H9 (cell line): ENCODE data around the gene GUCY2D. TPM values are rescaled to one million over a fixed set of nuclear protein-coding genes. Genes with fewer than 3 reads are reported as not detected.

Experiments
- DNase-seq: peaks from one replicate; pipeline ENCODE4 v3.0.0-alpha.2; 2017
- H2AFZ ChIP-seq: one replicate; pipeline ENCODE4 v1.6.1; 2013; ENCODE audit warnings: mild to moderate bottlenecking, low read length, control low read depth, moderate library complexity
- H2AK5ac ChIP-seq: 2 replicates; pipeline ENCODE4 v1.6.1; 2013; ENCODE audit warnings: low read length, control low read depth, mixed read lengths; ENCODE audit not compliant: insufficient read length
- H2BK120ac ChIP-seq: one replicate; pipeline ENCODE4 v1.6.1; 2013; ENCODE audit warnings: low read depth, mild to moderate bottlenecking, low read length, control low read depth, inconsistent platforms; ENCODE audit not compliant: poor library complexity, severe bottlenecking
- H2BK12ac ChIP-seq: 2 replicates; pipeline ENCODE4 v1.6.1; 2013; ENCODE audit warnings: low read length, control low read depth, mixed read lengths, low read depth; ENCODE audit not compliant: insufficient read length
- H2BK15ac ChIP-seq: 2 replicates; pipeline ENCODE4 v1.6.1; 2013; ENCODE audit warnings: low read depth, low read length, control low read depth
- H2BK20ac ChIP-seq: one replicate; pipeline ENCODE4 v1.6.1; 2013; ENCODE audit warnings: low read depth, mild to moderate bottlenecking, low read length, control low read depth, inconsistent platforms; ENCODE audit not compliant: poor library complexity, severe bottlenecking
- H2BK5ac ChIP-seq: 2 replicates; pipeline ENCODE4 v1.6.1; 2013; ENCODE audit warnings: low read length, control low read depth, mixed read lengths; ENCODE audit not compliant: insufficient read length
- H3K14ac ChIP-seq: 2 replicates; pipeline ENCODE4 v1.6.1; 2013; ENCODE audit warnings: low read length, control low read depth; ENCODE audit not compliant: insufficient read depth
- H3K18ac ChIP-seq: 2 replicates; pipeline ENCODE4 v1.6.1; 2013; ENCODE audit warnings: low read depth, mild to moderate bottlenecking, mixed read lengths, low read length, control low read depth; ENCODE audit not compliant: insufficient read length
- H3K23ac ChIP-seq: 2 replicates; pipeline ENCODE4 v1.6.1; 2013; ENCODE audit warnings: low read length, control low read depth, mixed read lengths, low read depth; ENCODE audit not compliant: insufficient read length
- H3K23me2 ChIP-seq: 2 replicates; pipeline ENCODE4 v1.6.1; 2013; ENCODE audit warnings: low read depth, mild to moderate bottlenecking, mixed read lengths, low read length, control low read depth; ENCODE audit not compliant: insufficient read length, poor library complexity, severe bottlenecking
- H3K27ac ChIP-seq: 2 replicates; pipeline ENCODE4 v1.5.1; 2013; ENCODE audit warnings: low read length, control low read depth, mixed read lengths, low read depth; ENCODE audit not compliant: insufficient read length
- H3K27me3 ChIP-seq: 2 replicates; pipeline ENCODE4 v1.6.1; 2013; ENCODE audit warnings: low read length, control low read depth, inconsistent platforms; ENCODE audit not compliant: insufficient read depth
- H3K4ac ChIP-seq: 2 replicates; pipeline ENCODE4 v1.6.1; 2013; ENCODE audit warnings: low read depth, mild to moderate bottlenecking, control low read depth, inconsistent platforms, low read length, moderate library complexity
- H3K4me1 ChIP-seq: 2 replicates; pipeline ENCODE4 v1.6.1; 2013; ENCODE audit warnings: low read length, control low read depth, inconsistent platforms; ENCODE audit not compliant: insufficient read depth
- H3K4me2 ChIP-seq: 2 replicates; pipeline ENCODE4 v1.6.1; 2013; ENCODE audit warnings: low read length, control low read depth, mixed read lengths; ENCODE audit not compliant: insufficient read length, insufficient read depth
- H3K56ac ChIP-seq: 2 replicates; pipeline ENCODE4 v1.6.1; 2013; ENCODE audit warnings: low read depth, mild to moderate bottlenecking, mixed read lengths, low read length, control low read depth; ENCODE audit not compliant: insufficient read length
- H3K79me1 ChIP-seq: 2 replicates; pipeline ENCODE4 v1.6.1; 2013; ENCODE audit warnings: low read depth, mild to moderate bottlenecking, moderate library complexity, low read length, control low read depth, inconsistent platforms; ENCODE audit not compliant: insufficient read depth, poor library complexity, severe bottlenecking
- H3K79me2 ChIP-seq: 2 replicates; pipeline ENCODE4 v1.6.1; 2013; ENCODE audit warnings: low read length, control low read depth, inconsistent platforms; ENCODE audit not compliant: insufficient read depth
- H3K9ac ChIP-seq: 2 replicates; pipeline ENCODE4 v1.6.1; 2013; ENCODE audit warnings: low read length, control low read depth, mixed read lengths; ENCODE audit not compliant: insufficient read length; ENCODE audit errors: extremely low read depth
- H3K9me3 ChIP-seq: one replicate; pipeline ENCODE4 v1.6.1; 2013; ENCODE audit warnings: low read depth, low read length, inconsistent platforms; ENCODE audit not compliant: control insufficient read depth
- H3T11ph ChIP-seq: one replicate; pipeline ENCODE4 v1.6.1; 2013; ENCODE audit warnings: mild to moderate bottlenecking, low read length, control low read depth, inconsistent platforms
- H4K20me1 ChIP-seq: one replicate; pipeline ENCODE4 v1.6.1; 2013; ENCODE audit not compliant: control insufficient read depth, insufficient read length, insufficient read depth
- H4K5ac ChIP-seq: 2 replicates; pipeline ENCODE4 v1.6.1; 2013; ENCODE audit warnings: low read depth, mild to moderate bottlenecking, mixed read lengths, low read length, control low read depth; ENCODE audit not compliant: insufficient read length
- H4K8ac ChIP-seq: replicated peaks from 2 replicates; pipeline ENCODE4 v1.6.1; 2013; ENCODE audit warnings: low read length, control low read depth, mixed read lengths, low read depth; ENCODE audit not compliant: insufficient read length
- H4K91ac ChIP-seq: 2 replicates; pipeline ENCODE4 v1.6.1; 2013; ENCODE audit warnings: low read depth, mild to moderate bottlenecking, moderate library complexity, mixed read lengths, low read length, control low read depth; ENCODE audit not compliant: insufficient read length
- H3K27ac Mint-ChIP-seq, 3 experiments: 2 replicates in 2 of 3; 3 replicates in 1 of 3; pipeline ENCODE4 v1.8.0; 2020 to 2021; ENCODE audit warnings: mixed read lengths in 3 of 3, mild to moderate bottlenecking in 1 of 3, moderate library complexity in 1 of 3
- H3K27me3 Mint-ChIP-seq: 2 replicates; pipeline ENCODE4 v1.8.0; 2021; ENCODE audit warnings: low read depth, mild to moderate bottlenecking, moderate library complexity, mixed read lengths
- H3K36me3 Mint-ChIP-seq, 3 experiments: 2 replicates in 2 of 3; 3 replicates in 1 of 3; pipeline ENCODE4 v1.8.0; 2020 to 2021; ENCODE audit warnings: low read depth in 3 of 3, mixed read lengths in 3 of 3; ENCODE audit not compliant: insufficient read depth in 1 of 3
- H3K4me1 Mint-ChIP-seq, 2 experiments: 2 replicates each; pipeline ENCODE4 v1.8.0; 2020; ENCODE audit warnings: mixed read lengths in 2 of 2
- H3K4me3 Mint-ChIP-seq, 2 experiments: 2 replicates in 1 of 2; 3 replicates in 1 of 2; pipeline ENCODE4 v1.8.0; 2020 to 2021; ENCODE audit warnings: mild to moderate bottlenecking in 2 of 2, mixed read lengths in 2 of 2, moderate library complexity in 1 of 2
- H3K9me3 Mint-ChIP-seq, 2 experiments: 2 replicates in 1 of 2; 3 replicates in 1 of 2; pipeline ENCODE4 v1.8.0; 2020; ENCODE audit warnings: mild to moderate bottlenecking in 2 of 2, mixed read lengths in 2 of 2, moderate library complexity in 1 of 2
- WGBS: extraction: QIAGEN DNeasy Blood & Tissue Kit; methylation state at CpG from one replicate; pipeline ENCODE4 v1.1.7; 2013; ENCODE audit warnings: missing lambda C conversion rate, low lambda C conversion rate, mixed read lengths; ENCODE audit not compliant: insufficient read length; ENCODE audit errors: extremely low coverage; 5-methylcytosine and 5-hydroxymethylcytosine counted together
- total RNA-seq: library from RNA; stranded (reverse); gene quantifications from 2 replicates; pipeline ENCODE4 v1.2.1, GENCODE V29; 2021
- TF ChIP-seq, protein P1 (sequence below): fragments of 200-600 bp; sonication (generic); conservative IDR thresholded peaks from 3 replicates; pipeline ENCODE4 v1.8.0; 2021; ENCODE audit warnings: antibody characterized with exemption, mild to moderate bottlenecking

Gene GUCY2D
- total RNA-seq, 1 experiment from 2014 or later, result 0.15 TPM

GRCh38 chr17:7969433-7969832, 33.0 kb upstream of the GUCY2D start:
- TF ChIP-seq, protein P1, sequence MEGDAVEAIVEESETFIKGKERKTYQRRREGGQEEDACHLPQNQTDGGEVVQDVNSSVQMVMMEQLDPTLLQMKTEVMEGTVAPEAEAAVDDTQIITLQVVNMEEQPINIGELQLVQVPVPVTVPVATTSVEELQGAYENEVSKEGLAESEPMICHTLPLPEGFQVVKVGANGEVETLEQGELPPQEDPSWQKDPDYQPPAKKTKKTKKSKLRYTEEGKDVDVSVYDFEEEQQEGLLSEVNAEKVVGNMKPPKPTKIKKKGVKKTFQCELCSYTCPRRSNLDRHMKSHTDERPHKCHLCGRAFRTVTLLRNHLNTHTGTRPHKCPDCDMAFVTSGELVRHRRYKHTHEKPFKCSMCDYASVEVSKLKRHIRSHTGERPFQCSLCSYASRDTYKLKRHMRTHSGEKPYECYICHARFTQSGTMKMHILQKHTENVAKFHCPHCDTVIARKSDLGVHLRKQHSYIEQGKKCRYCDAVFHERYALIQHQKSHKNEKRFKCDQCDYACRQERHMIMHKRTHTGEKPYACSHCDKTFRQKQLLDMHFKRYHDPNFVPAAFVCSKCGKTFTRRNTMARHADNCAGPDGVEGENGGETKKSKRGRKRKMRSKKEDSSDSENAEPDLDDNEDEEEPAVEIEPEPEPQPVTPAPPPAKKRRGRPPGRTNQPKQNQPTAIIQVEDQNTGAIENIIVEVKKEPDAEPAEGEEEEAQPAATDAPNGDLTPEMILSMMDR, result no peak
- Histone ChIP-seq H3K9me3 (no peaks in the 10 kb centered on the region), H4K8ac (no peak overlapping the region), H3K14ac (no peak overlapping the region), H4K91ac (no peak overlapping the region), H3K56ac (no peak overlapping the region), H3K79me1 (no peaks in the 10 kb centered on the region), H2BK12ac (no peak overlapping the region), H4K5ac (no peak overlapping the region), H3K23ac (no peak overlapping the region), H2BK15ac (no peak overlapping the region), H2AK5ac (no peak overlapping the region), H3K9ac (no peak overlapping the region), H3K4ac (no peak overlapping the region), H3K79me2 (no peaks in the 10 kb centered on the region), H3K4me2 (no peak overlapping the region), H3K23me2 (no peaks in the 10 kb centered on the region), H3K4me1 (no peaks in the 10 kb centered on the region), H2BK5ac (no peak overlapping the region), H3K27ac (no peak overlapping the region), H4K20me1 (no peaks in the 10 kb centered on the region), H3K27me3 (no peaks in the 10 kb centered on the region), H2BK120ac (no peak overlapping the region), H3K18ac (no peak overlapping the region), H2AFZ (no peak overlapping the region), H2BK20ac (no peak overlapping the region), H3T11ph (no peak overlapping the region)
- H3K9me3 Mint-ChIP-seq, result peaks cover 3 to 4% of the 10 kb centered on the region in 2 experiments
- 0 out of 4 replicates have a peak, but pooled peaks cover 0 to 5% of the 10 kb centered on the region in 2 experiments for H3K4me1 Mint-ChIP-seq
- no peaks in the 10 kb centered on the region; a peak in 1 of 7 replicates for H3K36me3 Mint-ChIP-seq
- H3K4me3 Mint-ChIP-seq, result no peak overlapping the region
- H3K27me3 Mint-ChIP-seq, result peaks cover 2% of the 10 kb centered on the region; the same call in 1 of the 2 replicates
- no peak overlapping the region for H3K27ac Mint-ChIP-seq
- WGBS, result no CpG with 5 or more reads among the region's 6 CpGs
- no peak for DNase-seq
